Measurements from ENCODE around the gene TRAPPC11. TPM values are rescaled to one million over a fixed set of nuclear protein-coding genes. Genes with fewer than 3 reads are reported as not detected.

TRAPPC11 gene
- total RNA-seq, 1 donor from 2014 or later: 45.4 TPM

- no peak for TF ChIP-seq CTCF (conservative IDR thresholded peaks at IDR 0.05)
- Mint-ChIP-seq H3K27ac (no peak overlapping the region), H3K36me3 (peaks cover 16% of the 10 kb centered on the region), H3K9me3 (no peaks in the 10 kb centered on the region), H3K4me3 (no peak overlapping the region), H3K4me1 (ENCODE audit: unreplicated experiment) (no peaks in the 10 kb centered on the region), H3K27me3 (no peaks in the 10 kb centered on the region)
- DNase-seq (ENCODE audit: extremely low spot score, unreplicated experiment): no peak
Measured at GRCh38 chr4:183670251-183670650, 11.2 kb downstream of the TRAPPC11 start.

GRCh38 chr4:183670960-183671555 is 12.0 kb downstream of the TRAPPC11 start:
- DNase-seq (ENCODE audit: extremely low spot score, unreplicated experiment): no peak
- Mint-ChIP-seq H3K36me3 (peaks cover 12% of the 10 kb centered on the region), H3K9me3 (no peaks in the 10 kb centered on the region), H3K4me3 (no peak overlapping the region), H3K27ac (no peak overlapping the region), H3K27me3 (no peaks in the 10 kb centered on the region), H3K4me1 (ENCODE audit: unreplicated experiment) (no peaks in the 10 kb centered on the region)
- no peak for TF ChIP-seq CTCF (conservative IDR thresholded peaks at IDR 0.05)

GRCh38 chr4:183674153-183674552 is 15.1 kb downstream of the TRAPPC11 start:
- no peak for DNase-seq (ENCODE audit: extremely low spot score, unreplicated experiment)
- Mint-ChIP-seq H3K27ac (no peak overlapping the region), H3K36me3 (peaks cover 15% of the 10 kb centered on the region), H3K27me3 (no peaks in the 10 kb centered on the region), H3K4me1 (ENCODE audit: unreplicated experiment) (no peaks in the 10 kb centered on the region), H3K4me3 (no peak overlapping the region), H3K9me3 (no peaks in the 10 kb centered on the region)
- no peak for TF ChIP-seq CTCF (conservative IDR thresholded peaks at IDR 0.05)

GRCh38 chr4:183675625-183676024 is 16.5 kb downstream of the TRAPPC11 start:
- Mint-ChIP-seq H3K4me1 (ENCODE audit: unreplicated experiment) (no peaks in the 10 kb centered on the region), H3K36me3 (peaks cover 14% of the 10 kb centered on the region), H3K27me3 (no peaks in the 10 kb centered on the region), H3K4me3 (no peak overlapping the region), H3K9me3 (no peaks in the 10 kb centered on the region), H3K27ac (no peak overlapping the region)
- no peak for TF ChIP-seq CTCF (conservative IDR thresholded peaks at IDR 0.05)
- no peak for DNase-seq (ENCODE audit: extremely low spot score, unreplicated experiment)

- no peak overlapping the region for H3K4me3 Mint-ChIP-seq
- no peak for DNase-seq (ENCODE audit: extremely low spot score, unreplicated experiment)
- no peak overlapping the region for H3K27ac Mint-ChIP-seq
- no peak for TF ChIP-seq CTCF (conservative IDR thresholded peaks at IDR 0.05)
- no peaks in the 10 kb centered on the region for H3K27me3 Mint-ChIP-seq
- peaks cover 9% of the 10 kb centered on the region for H3K36me3 Mint-ChIP-seq
- H3K9me3 Mint-ChIP-seq: no peaks in the 10 kb centered on the region
- no peaks in the 10 kb centered on the region for H3K4me1 Mint-ChIP-seq (ENCODE audit: unreplicated experiment)
Measured at GRCh38 chr4:183681119-183681518, 22.0 kb downstream of the TRAPPC11 start.

GRCh38 chr4:183686461-183686860 is 27.4 kb downstream of the TRAPPC11 start:
- DNase-seq (ENCODE audit: extremely low spot score, unreplicated experiment): no peak
- no peaks in the 10 kb centered on the region for H3K27me3 Mint-ChIP-seq
- peaks cover 16% of the 10 kb centered on the region for H3K36me3 Mint-ChIP-seq
- TF ChIP-seq CTCF (conservative IDR thresholded peaks at IDR 0.05): no peak
- no peaks in the 10 kb centered on the region for H3K4me1 Mint-ChIP-seq (ENCODE audit: unreplicated experiment)
- no peaks in the 10 kb centered on the region for H3K9me3 Mint-ChIP-seq
- no peak overlapping the region for H3K27ac Mint-ChIP-seq
- H3K4me3 Mint-ChIP-seq: no peak overlapping the region

Data from type B pancreatic cell (in vitro differentiated cells).